Heart right ventricle (tissue), 16 donors: ENCODE measurements around the gene TSC22D4. TPM values are rescaled to one million over a fixed set of nuclear protein-coding genes. Genes with fewer than 3 reads are reported as not detected.

Experiments used
- ATAC-seq, 8 donors: fragments of 200-7000 bp; cut with Tn5 transposase; one replicate each; pipeline ENCODE4 v1.9.1; 2020; ENCODE audit warnings: mild to moderate bottlenecking in 8 of 8, moderate library complexity in 8 of 8, moderate number of reproducible peaks in 1 of 8
- DNase-seq, 2 donors: peaks; one replicate each; pipeline ENCODE4 v3.0.0-alpha.2; 2020
- H3K27ac ChIP-seq, 10 donors: fragments of 200-600 bp; sonication (generic) in 2 of 10; one replicate each; pipeline versions ENCODE4 v1.5.0 to v1.8.0; 2020 to 2022; ENCODE audit warnings: mild to moderate bottlenecking in 3 of 10
- H3K27me3 ChIP-seq, 7 donors: fragments of 200-600 bp; one replicate each; pipeline ENCODE4 v1.8.0; 2021 to 2022; ENCODE audit warnings: mild to moderate bottlenecking in 2 of 7
- H3K36me3 ChIP-seq, 9 donors: fragments of 200-600 bp; sonication (generic) in 1 of 9; one replicate each; pipeline versions ENCODE4 v1.5.0 to v1.8.0; 2020 to 2022; ENCODE audit warnings: mild to moderate bottlenecking in 2 of 9
- H3K4me1 ChIP-seq, 9 donors: fragments of 200-600 bp; sonication (generic) in 1 of 9; one replicate each; pipeline versions ENCODE4 v1.5.0 to v1.8.0; 2020 to 2022; ENCODE audit warnings: mild to moderate bottlenecking in 4 of 9
- H3K4me3 ChIP-seq, 10 donors: fragments of 200-600 bp; sonication (generic) in 2 of 10; one replicate each; pipeline versions ENCODE4 v1.5.0 to v1.8.0; 2020 to 2022; ENCODE audit warnings: mild to moderate bottlenecking in 7 of 10, moderate library complexity in 2 of 10
- H3K9me3 ChIP-seq, 11 donors: fragments of 200-600 bp in 10 of 11; sonication (generic) in 2 of 11; one replicate each; pipeline versions ENCODE4 v1.5.0 to v1.8.0; 2013 to 2022; ENCODE audit warnings: mild to moderate bottlenecking in 2 of 11, control low read depth in 1 of 11, moderate library complexity in 1 of 11
- WGBS, 2 donors: extraction: QIAGEN DNeasy Blood & Tissue Kit; methylation state at CpG; one replicate each; pipeline ENCODE4 v1.1.7; 2013; ENCODE audit warnings: inconsistent platforms in 1 of 2; 5-methylcytosine and 5-hydroxymethylcytosine counted together
- intact Hi-C, 10 donors: fragments of 100-400 bp; cut with DNase I; formaldehyde crosslinking; loops; one replicate each; pipeline versions ENCODE4 v1.11.1 to v1.14.2; 2022
- polyA plus RNA-seq, 2 donors: library from polyadenylated mRNA; stranded (reverse); fragments of 200-250 nt; gene quantifications; one replicate each; pipeline ENCODE4 v1.2.3, GENCODE V29; 2013
- total RNA-seq, 10 donors: library from RNA; stranded (reverse); fragmentation: NEBNext Ultra II Directional in 3 of 10; extraction: Animal tissue kit (Norgen Biotek cat#: 25700) in 3 of 10; gene quantifications; one replicate each; pipeline versions ENCODE4 v1.2.1 to v1.2.4, GENCODE V29; 2021 to 2023
- TF ChIP-seq, protein P1 (sequence below), 9 donors: fragments of 200-600 bp; sonication (generic) in 2 of 9; IDR thresholded peaks; one replicate each; pipeline versions ENCODE4 v1.5.0 to v1.8.0; 2021 to 2022; ENCODE audit warnings: antibody characterized with exemption in 9 of 9, mild to moderate bottlenecking in 5 of 9, moderate library complexity in 1 of 9
- donor health status: Arrhythmogenic right ventricular cardiomyopathy.
- donor health status: ischemic (EF 13 %, LVEDD 7.1; RV severe dilation, severe dysfunction).
- donor health status: healthy with polysubstance abuse.
- donor health status: DM: no; HTN: yes; CAD: no.
- donor health status: DM: no; HTN: no; CAD: no.
- donor health status: ischemic (EF 25% LVEDD 6.9; RV normal size, moderate dysfunction).
- donor health status: ischemic (EF 25% LVEDD 5.7; RV mildly dilated, moderate dysfunction).
- donor health status: healthy.
- donor health status: DM: yes; HTN: yes; CAD: no.
- donor health status: Ischemic cardiomyopathy.
- donor health status: ischemic (EF 35%, LVEDD 5.7; RV mildly dilated, moderate dysfunction).
- donor health status: nonischemic (EF 11% LVEDD 7.7; RV severe dilation, severe dysfunction).
- donor health status: DM: yes; HTN: yes; CAD: no.
- donor health status: PGD.
- donor health status: ischemic (EF 29% LVEDD 5.4; RV normal size, mild dysfunction).
- donor health status: nonischemic (EF 23%, LVEDD 6.1; RV moderate dilation, normal function).

Gene TSC22D4
- total and polyA plus RNA-seq, 12 donors = 36.0 to 72.3 (median 47.7) TPM

GRCh38 chr7:100520138-100520537 is 41.1 kb upstream of the TSC22D4 start:
- TF ChIP-seq, protein P1, sequence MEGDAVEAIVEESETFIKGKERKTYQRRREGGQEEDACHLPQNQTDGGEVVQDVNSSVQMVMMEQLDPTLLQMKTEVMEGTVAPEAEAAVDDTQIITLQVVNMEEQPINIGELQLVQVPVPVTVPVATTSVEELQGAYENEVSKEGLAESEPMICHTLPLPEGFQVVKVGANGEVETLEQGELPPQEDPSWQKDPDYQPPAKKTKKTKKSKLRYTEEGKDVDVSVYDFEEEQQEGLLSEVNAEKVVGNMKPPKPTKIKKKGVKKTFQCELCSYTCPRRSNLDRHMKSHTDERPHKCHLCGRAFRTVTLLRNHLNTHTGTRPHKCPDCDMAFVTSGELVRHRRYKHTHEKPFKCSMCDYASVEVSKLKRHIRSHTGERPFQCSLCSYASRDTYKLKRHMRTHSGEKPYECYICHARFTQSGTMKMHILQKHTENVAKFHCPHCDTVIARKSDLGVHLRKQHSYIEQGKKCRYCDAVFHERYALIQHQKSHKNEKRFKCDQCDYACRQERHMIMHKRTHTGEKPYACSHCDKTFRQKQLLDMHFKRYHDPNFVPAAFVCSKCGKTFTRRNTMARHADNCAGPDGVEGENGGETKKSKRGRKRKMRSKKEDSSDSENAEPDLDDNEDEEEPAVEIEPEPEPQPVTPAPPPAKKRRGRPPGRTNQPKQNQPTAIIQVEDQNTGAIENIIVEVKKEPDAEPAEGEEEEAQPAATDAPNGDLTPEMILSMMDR (IDR thresholded peaks at IDR 0.05) = no peak
- ATAC-seq = no peak
- no peak for DNase-seq
- no peaks in the 10 kb centered on the region for H3K27me3 ChIP-seq
- H3K36me3 ChIP-seq = no peaks in the 10 kb centered on the region
- no peak overlapping the region for H3K27ac ChIP-seq
- H3K9me3 ChIP-seq = no peaks in the 10 kb centered on the region
- no peak overlapping the region for H3K4me3 ChIP-seq
- WGBS, 2 donors = 15 to 30% methylated on average over 1 of the region's 1 CpG
- peaks cover 0 to 18% (median 0%) of the 10 kb centered on the region in 9 donors for H3K4me1 ChIP-seq
- intact Hi-C loops = no loop called here

- no peak overlapping the region for H3K27ac ChIP-seq
- no peaks in the 10 kb centered on the region for H3K27me3 ChIP-seq
- ATAC-seq (no peak), DNase-seq (no peak)
- H3K4me1 ChIP-seq = peaks cover 0 to 22% (median 0%) of the 10 kb centered on the region in 9 donors
- no peak overlapping the region for H3K4me3 ChIP-seq
- 91 to 92% methylated on average over 6 of the region's 6 CpGs for WGBS, 2 donors
- intact Hi-C loops = no loop called here
- H3K36me3 ChIP-seq = no peaks in the 10 kb centered on the region
- no peaks in the 10 kb centered on the region for H3K9me3 ChIP-seq
- TF ChIP-seq, protein P1 (IDR thresholded peaks at IDR 0.05) = no peak
Observed at GRCh38 chr7:100519580-100519979, 40.6 kb upstream of the TSC22D4 start.

DNA sequence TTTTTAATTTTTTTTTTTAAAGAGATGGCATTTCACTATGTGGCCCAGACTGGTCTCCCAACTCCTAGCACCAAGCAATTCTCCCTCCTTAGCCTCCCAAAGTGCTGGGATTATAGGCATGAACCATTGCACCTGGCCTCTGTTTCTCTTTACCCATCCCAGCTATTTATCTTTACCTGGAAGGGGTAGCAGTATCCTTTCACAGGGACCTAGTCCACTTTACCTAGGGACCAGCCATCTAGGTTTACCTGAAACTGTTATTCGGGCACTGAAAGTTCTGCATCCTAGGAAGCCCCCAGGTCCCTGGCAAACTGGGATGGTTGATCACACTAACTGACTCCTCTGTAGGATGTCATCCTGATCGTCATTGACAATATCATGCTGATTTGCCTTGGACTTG is 38.3 kb upstream of the TSC22D4 start:
- DNase-seq = no peak
- 78% methylated on average over 2 of the region's 2 CpGs for WGBS, 2 donors
- H3K27me3 ChIP-seq = no peaks in the 10 kb centered on the region
- no peak overlapping the region for H3K4me3 ChIP-seq
- no peak for ATAC-seq
- TF ChIP-seq, protein P1 (IDR thresholded peaks at IDR 0.05) = no peak
- no peak overlapping the region for H3K27ac ChIP-seq
- no peaks in the 10 kb centered on the region for H3K36me3 ChIP-seq
- H3K4me1 ChIP-seq = peaks cover 0 to 22% (median 0%) of the 10 kb centered on the region in 9 donors
- no peaks in the 10 kb centered on the region for H3K9me3 ChIP-seq
- intact Hi-C loops = no loop called here

DNA sequence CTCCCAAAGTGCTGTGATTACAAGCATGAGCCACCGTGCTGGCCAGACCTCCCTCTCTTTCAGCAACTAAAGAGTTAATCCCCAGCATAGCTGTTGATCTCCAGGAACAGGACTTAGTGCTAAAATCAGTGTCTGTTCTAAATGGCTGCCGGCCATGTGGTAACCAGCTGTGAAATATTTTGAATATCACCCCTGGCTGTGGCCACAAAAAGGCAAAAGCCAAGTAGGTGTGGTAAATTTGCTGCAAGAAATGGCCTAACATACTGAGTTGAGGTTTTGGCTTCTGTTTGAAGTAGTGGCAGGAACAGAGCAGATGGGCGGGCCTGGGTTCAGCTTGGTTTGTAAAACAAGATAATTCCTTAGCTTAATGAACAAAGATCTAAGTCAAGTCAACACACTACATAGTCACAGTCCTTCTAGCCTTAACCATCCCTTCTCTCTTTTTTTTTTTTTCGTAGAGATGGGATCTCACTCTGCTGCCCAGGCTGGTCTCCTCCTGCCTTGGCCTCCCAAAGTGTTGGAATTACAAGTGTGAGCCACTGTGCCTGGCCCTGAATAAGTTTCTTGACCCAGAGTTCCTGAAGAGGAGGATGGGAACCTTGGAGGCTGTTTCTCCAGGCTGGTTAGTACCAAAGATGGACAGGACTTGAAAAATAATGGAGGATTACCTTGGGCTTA is 37.3 kb upstream of the TSC22D4 start:
- WGBS, 2 donors = 50 to 56% methylated on average over 4 of the region's 4 CpGs
- no peaks in the 10 kb centered on the region for H3K9me3 ChIP-seq
- peak overlapping the region in 1 of 10 donors; percentile 20 for H3K27ac ChIP-seq
- TF ChIP-seq, protein P1 (IDR thresholded peaks at IDR 0.05) = no peak
- ATAC-seq = peak; percentile 17 to 83 (median 61)
- H3K4me3 ChIP-seq = no peak overlapping the region
- peak; percentile 18 to 20 for DNase-seq
- H3K27me3 ChIP-seq = no peaks in the 10 kb centered on the region
- no peaks in the 10 kb centered on the region for H3K36me3 ChIP-seq
- peaks cover 0 to 22% (median 0%) of the 10 kb centered on the region in 9 donors for H3K4me1 ChIP-seq
- intact Hi-C loops = no loop called here
